ENCODE data around the gene PTPRM. TPM values are rescaled to one million over a fixed set of nuclear protein-coding genes. Genes with fewer than 3 reads are reported as not detected.

Gene PTPRM
- polyA plus RNA-seq, 1 donor (not counting 4 experiments of a cell fraction or from before 2014, with no cell fraction given), result 54.5 TPM

GRCh38 chr18:7523772-7524171 is 43.3 kb upstream of the PTPRM start:
- dilution Hi-C loops (cut with MboI; ENCODE audit: extremely low pct_ligation_motif_present, low sequenced_read_pairs), result no loop called here
- H4K20me1 ChIP-seq (ENCODE audit: control insufficient read depth, extremely low read depth, insufficient read depth, low read length), result no peaks in the 10 kb centered on the region
- no peak for TF ChIP-seq EZH2 (IDR thresholded peaks at IDR 0.05; ENCODE audit: low read length)
- TF ChIP-seq, protein P1, sequence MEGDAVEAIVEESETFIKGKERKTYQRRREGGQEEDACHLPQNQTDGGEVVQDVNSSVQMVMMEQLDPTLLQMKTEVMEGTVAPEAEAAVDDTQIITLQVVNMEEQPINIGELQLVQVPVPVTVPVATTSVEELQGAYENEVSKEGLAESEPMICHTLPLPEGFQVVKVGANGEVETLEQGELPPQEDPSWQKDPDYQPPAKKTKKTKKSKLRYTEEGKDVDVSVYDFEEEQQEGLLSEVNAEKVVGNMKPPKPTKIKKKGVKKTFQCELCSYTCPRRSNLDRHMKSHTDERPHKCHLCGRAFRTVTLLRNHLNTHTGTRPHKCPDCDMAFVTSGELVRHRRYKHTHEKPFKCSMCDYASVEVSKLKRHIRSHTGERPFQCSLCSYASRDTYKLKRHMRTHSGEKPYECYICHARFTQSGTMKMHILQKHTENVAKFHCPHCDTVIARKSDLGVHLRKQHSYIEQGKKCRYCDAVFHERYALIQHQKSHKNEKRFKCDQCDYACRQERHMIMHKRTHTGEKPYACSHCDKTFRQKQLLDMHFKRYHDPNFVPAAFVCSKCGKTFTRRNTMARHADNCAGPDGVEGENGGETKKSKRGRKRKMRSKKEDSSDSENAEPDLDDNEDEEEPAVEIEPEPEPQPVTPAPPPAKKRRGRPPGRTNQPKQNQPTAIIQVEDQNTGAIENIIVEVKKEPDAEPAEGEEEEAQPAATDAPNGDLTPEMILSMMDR (optimal IDR thresholded peaks at IDR 0.05 in 1 of 3, IDR thresholded peaks at IDR 0.05 in 1 of 3, conservative IDR thresholded peaks at IDR 0.05 in 1 of 3; ENCODE audit: extremely low read depth in 1 of 3, insufficient read depth in 2 of 3, low read length in 3 of 3), result no peak
- no peak overlapping the region for H3K9ac ChIP-seq (ENCODE audit: control insufficient read depth, extremely low read depth, insufficient read depth, low read length)
- no peaks in the 10 kb centered on the region for H3K79me2 ChIP-seq (ENCODE audit: control insufficient read depth, insufficient read depth, low read length)
- DNase-seq (ENCODE audit: low read depth, low spot score), result no peak
- no peaks in the 10 kb centered on the region for H3K9me1 ChIP-seq (ENCODE audit: control insufficient read depth, extremely low read depth, insufficient read depth, low read length)
- no peaks in the 10 kb centered on the region for H3K4me1 ChIP-seq (ENCODE audit: control insufficient read depth, extremely low read depth, insufficient read depth, low read length)
- H3K9me3 ChIP-seq (ENCODE audit: control insufficient read depth, low read depth, low read length), result no peaks in the 10 kb centered on the region
- no peak for FAIRE-seq
- H3K27me3 ChIP-seq (ENCODE audit: control insufficient read depth, extremely low read depth, insufficient read depth, low read length), result no peaks in the 10 kb centered on the region
- H3K27ac ChIP-seq (ENCODE audit: control insufficient read depth, insufficient read depth, low read length), result no peak overlapping the region
- no peak overlapping the region for H3K4me2 ChIP-seq (ENCODE audit: control insufficient read depth, extremely low read depth, insufficient read depth, low read depth, low read length)
- H3K36me3 ChIP-seq (ENCODE audit: control insufficient read depth in 2 of 2, extremely low read depth in 1 of 2, insufficient read depth in 2 of 2, low read length in 2 of 2), result no peaks in the 10 kb centered on the region
- no peak overlapping the region for H2AFZ ChIP-seq (ENCODE audit: control insufficient read depth, low read length)
- H3K4me3 ChIP-seq (ENCODE audit: control insufficient read depth in 2 of 3, extremely low read depth in 1 of 3, insufficient read depth in 2 of 3, low read depth in 1 of 3, low read length in 3 of 3), result no peak overlapping the region

- Histone ChIP-seq H3K4me3 (ENCODE audit: control insufficient read depth in 2 of 3, extremely low read depth in 1 of 3, insufficient read depth in 2 of 3, low read depth in 1 of 3, low read length in 3 of 3) (no peak overlapping the region), H3K27ac (ENCODE audit: control insufficient read depth, insufficient read depth, low read length) (no peak overlapping the region), H3K36me3 (ENCODE audit: control insufficient read depth in 2 of 2, extremely low read depth in 1 of 2, insufficient read depth in 2 of 2, low read length in 2 of 2) (no peaks in the 10 kb centered on the region), H4K20me1 (ENCODE audit: control insufficient read depth, extremely low read depth, insufficient read depth, low read length) (no peaks in the 10 kb centered on the region), H3K9me3 (ENCODE audit: control insufficient read depth, low read depth, low read length) (no peaks in the 10 kb centered on the region), H3K4me2 (ENCODE audit: control insufficient read depth, extremely low read depth, insufficient read depth, low read depth, low read length) (no peak overlapping the region), H3K79me2 (ENCODE audit: control insufficient read depth, insufficient read depth, low read length) (no peaks in the 10 kb centered on the region), H2AFZ (ENCODE audit: control insufficient read depth, low read length) (no peak overlapping the region), H3K9me1 (ENCODE audit: control insufficient read depth, extremely low read depth, insufficient read depth, low read length) (no peaks in the 10 kb centered on the region), H3K27me3 (ENCODE audit: control insufficient read depth, extremely low read depth, insufficient read depth, low read length) (no peaks in the 10 kb centered on the region), H3K4me1 (ENCODE audit: control insufficient read depth, extremely low read depth, insufficient read depth, low read length) (no peaks in the 10 kb centered on the region), H3K9ac (ENCODE audit: control insufficient read depth, extremely low read depth, insufficient read depth, low read length) (no peak overlapping the region)
- dilution Hi-C loops (cut with MboI; ENCODE audit: extremely low pct_ligation_motif_present, low sequenced_read_pairs), result no loop called here
- FAIRE-seq, result no peak
- no peak for DNase-seq (ENCODE audit: low read depth, low spot score)
- TF ChIP-seq, protein P1 (optimal IDR thresholded peaks at IDR 0.05 in 1 of 3, IDR thresholded peaks at IDR 0.05 in 1 of 3, conservative IDR thresholded peaks at IDR 0.05 in 1 of 3; ENCODE audit: extremely low read depth in 1 of 3, insufficient read depth in 2 of 3, low read length in 3 of 3), result no peak
- no peak for TF ChIP-seq EZH2 (IDR thresholded peaks at IDR 0.05; ENCODE audit: low read length)
Measured at GRCh38 chr18:7524786-7525185, 42.3 kb upstream of the PTPRM start.
